ENCODE results near the gene NXNL2.

Gene NXNL2

DNA sequence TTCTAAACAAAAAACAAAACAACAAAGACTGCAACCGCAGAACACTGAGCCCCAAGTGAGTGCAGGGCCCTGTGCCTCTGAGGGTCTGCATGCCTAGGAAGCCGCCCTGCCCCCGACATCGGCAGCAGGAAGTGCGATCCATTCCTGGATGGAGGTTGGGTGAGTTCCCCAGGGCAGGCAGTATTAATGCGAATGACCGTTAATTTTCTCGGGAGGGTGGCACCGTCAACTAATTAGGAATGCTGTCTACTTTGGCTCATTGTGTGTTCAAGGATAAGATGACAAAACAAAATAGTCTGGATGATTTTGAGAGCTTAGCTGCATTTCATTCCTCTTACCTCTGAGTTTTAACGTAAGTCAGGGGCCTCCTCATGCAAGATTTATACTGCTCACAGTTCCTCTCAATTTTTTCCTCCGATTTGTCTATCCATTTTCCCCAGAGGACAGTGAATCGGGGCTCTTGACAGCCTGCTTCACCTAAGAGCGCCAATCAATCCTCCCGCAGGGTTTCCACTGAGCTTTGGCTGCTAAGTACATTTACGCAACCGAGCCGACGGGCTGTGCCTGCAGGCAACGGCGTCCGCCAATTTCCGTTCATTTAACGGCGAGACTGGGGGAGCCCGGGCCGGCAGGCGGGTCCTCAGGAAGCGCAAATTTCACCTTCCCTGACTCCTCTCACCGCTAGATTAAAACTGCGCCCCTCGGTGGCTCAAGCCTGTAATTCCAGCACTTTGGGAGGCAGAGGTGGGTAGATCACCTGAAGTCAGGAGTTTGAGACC is 2.9 kb upstream of the NXNL2 start:
- DNase-seq (ENCODE audit: low spot score) = no peak

DNA sequence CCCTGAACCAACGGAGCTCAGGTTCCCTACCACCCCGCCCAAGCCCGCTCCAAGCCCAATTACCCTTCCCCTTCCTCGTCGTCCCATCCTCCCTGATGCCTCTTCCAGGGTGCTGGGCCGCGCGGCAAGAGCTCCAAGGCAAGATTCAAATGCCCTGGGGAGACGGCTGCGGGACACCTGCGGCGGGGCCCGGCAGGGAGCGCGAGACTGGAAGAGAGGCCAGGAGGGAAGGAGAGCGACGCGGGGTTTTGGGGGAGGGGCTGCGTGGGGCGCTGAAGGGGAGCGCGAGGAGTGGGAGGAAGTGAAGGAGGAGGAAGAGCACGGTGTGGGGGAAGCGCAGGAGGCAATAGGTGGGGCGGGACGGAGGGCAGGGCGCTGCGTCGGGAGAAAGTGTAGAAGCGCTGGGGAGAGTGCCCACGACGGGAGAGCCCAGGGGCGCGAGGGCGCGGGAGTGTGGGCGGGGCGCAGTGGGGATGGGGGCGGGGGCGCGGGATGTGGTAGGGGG is 975 bp upstream of the NXNL2 start:
- DNase-seq (ENCODE audit: low spot score) = no peak

DNA sequence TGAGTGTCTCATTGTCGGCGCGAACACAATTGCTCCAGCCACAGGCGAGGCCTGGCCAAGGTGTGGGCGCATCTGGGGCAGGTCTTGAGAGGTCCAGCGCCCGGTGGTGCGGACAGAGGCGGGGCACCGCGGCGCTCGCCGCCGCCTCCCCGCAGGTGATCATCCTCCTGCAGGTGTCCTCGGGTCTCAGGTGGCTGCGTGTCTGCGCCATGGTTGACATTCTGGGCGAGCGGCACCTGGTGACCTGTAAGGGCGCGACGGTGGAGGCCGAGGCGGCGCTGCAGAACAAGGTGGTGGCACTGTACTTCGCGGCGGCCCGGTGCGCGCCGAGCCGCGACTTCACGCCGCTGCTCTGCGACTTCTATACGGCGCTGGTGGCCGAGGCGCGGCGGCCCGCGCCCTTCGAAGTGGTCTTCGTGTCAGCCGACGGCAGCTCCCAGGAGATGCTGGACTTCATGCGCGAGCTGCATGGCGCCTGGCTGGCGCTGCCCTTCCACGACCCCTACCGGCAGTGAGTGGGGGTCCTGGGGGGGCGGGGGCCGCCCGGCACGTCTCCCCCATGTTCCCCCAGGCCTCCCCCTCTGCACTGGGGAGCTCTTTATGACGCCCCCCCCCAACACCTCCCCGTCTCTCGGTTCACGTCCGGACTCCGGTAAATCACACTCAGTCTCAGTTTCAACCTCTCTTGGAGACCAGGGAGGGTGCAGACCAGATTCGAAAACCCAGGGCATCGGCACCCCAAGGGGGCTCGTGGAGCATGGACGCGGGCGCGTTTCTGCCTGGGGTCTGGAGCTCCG is 446 bp downstream of the NXNL2 start:
- no peak for DNase-seq (ENCODE audit: low spot score)

DNA sequence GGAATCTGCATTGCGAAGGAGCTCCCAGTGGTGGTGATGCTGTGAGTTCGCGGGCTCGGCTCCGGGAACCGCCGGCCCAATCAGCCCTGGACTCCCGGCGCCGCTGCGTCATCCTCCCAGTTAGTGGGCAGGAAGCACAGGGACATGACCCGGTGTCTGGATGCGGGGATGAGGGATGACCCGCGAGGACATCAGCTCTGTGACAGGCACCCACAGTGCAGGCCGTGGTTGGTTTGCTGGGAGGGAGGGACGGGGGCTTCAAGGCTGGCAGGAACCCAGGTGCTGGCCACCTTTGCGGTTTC is 996 bp downstream of the NXNL2 start:
- no peak for DNase-seq (ENCODE audit: low spot score)

DNA sequence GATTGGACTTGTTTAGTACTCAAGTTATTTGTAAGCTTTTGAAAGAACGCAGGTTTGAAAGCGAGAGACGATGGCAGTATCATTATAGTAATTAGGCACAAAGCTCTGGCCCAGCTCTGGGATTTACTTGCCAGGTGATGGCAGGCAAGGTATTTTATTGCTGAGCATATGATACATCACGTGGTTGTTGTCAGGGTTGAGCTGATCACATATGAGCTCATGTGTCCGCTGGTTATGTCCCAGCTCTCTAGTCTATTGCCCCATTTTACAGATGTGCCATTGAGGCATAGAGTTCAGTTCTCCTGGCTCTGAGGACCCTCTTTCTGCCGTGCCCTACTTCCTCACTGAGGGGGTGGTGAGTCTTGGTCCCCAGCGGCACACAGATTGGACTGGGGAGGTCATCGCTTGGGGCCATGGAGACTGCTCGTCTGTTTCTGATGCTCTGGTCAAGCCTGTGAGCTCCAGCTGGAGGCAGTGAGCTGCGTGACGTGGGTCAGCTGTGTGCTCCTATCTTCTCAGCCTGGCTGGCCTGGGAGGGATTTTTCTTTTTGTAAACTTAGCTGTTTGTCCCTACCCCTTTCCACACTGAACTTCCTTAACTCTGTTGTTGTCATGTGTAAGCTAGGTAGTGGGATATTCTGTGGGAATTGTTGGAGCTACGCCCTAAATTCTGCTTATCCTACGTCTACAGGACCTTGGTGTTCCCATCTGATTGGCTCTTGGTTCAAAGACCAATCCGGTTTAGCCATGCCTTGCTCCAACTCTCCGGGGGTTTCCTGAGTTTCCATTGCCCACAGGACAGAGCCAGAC is 2.2 kb downstream of the NXNL2 start:
- no peak for DNase-seq (ENCODE audit: low spot score)

DNA sequence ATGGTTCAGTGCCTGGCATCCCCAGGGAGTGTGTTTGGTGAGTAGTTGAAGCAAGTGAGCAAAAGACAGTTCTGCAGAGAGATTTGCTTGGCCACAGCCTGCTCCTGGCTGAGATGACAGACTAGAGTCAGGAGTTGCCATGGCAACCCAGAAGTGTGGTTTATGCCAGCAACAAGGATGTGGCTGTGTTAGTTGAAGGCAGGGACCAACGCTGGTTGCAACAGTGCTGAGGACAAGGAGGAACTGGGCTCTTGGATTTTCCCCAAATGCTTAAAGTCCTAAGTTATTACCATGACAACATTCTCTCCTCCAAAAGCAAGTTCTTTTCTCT is 2.7 kb downstream of the NXNL2 start:
- peak; percentile 8 for DNase-seq (ENCODE audit: low spot score)

DNA sequence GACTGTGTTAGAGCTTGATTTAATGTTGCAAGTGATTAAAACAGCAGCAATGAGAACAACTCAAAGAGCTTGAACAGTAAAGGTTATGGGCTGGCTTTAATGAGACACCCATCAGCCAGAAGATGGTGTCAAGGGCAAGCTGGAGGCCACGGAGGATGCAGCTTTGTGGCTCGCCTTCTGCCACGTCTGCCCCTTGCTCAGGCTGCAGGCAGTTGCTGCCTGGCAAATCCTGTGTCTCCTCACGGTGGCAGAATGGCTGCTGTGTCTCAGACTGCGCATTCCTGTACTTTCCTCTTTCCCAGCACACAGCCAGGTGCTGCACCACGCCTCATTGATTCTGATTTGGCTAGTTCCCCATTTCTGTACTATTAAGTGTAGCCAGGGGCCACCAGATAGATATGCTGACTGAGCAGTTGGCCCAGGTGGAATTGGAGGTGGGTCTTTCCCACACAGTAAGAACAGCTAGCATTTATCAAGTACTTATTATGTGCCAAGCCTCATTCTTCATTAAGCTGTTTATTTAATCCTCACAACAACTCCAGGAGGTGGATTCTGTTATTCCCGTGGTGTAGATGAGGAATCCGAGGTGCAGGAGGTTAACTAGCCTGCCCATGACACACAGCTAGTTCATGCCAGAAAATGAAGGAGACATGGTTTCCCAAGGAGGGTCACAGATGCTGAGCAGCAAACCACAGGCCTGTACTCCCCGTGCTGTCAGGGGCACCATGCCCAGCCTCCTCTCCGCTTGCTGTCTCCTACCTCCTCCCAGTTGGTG is 3.5 kb downstream of the NXNL2 start:
- no peak for DNase-seq (ENCODE audit: low spot score)

DNA sequence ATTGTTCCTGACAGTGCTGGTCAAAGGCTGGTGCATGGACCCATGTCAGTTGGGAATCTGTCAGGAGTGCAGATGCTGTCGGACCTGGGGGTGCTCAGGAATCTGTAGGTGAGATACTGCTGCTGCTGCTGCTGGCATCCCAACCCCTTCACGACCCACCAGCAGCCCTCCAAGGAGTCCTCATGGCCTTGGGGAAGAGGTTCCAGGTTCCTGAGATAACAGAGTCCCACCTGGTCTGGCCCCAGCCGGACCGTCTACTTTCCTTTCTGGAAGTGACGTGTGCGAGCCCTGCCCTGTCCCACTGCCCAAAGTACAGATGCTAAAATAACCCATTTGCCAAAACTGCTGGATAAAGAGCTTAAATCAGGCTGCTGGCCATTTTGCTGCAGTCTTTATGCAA is 4.3 kb downstream of the NXNL2 start:
- DNase-seq (ENCODE audit: low spot score) = no peak

DNA sequence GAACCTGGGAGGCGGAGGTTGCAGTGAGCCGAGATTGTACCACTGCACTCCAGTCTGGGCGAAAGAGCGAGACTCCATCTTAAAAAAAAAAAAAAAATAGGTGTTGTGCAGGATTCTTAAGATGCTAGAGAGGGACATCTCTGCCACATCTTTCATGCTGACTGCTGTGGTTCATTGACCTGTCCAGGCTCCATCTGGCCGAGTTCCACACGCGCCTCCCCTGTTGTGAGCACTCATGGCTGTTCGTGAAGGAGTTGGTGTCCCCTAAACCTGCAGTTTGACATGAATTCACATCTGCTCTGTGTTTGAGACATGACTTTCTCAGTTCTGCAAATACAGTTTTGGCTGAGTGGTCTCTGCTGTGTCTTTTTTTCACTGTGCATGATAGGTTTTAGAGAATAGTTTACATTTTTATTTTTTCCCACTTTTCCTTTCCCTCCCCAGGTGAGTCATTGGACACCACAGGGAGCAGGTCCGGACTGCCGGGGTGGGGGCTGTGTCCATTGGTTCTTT is 5.3 kb downstream of the NXNL2 start:
- no peak for DNase-seq (ENCODE audit: low spot score)

DNA sequence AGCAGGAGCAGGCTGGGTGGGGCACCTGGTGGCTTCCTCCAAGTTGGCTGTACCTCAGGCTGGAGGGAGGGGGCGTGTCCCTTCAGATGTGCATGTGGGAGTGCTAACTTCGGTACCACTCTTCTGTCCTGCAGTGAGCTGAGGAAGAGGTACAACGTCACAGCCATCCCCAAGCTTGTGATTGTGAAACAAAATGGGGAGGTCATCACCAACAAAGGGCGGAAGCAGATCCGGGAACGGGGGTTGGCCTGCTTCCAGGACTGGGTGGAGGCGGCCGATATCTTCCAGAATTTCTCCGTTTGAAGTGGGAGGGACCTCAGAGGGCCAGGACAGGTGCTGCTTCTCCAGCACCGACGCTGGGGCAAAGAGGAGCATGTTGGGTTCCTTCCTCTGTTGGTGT is 9.3 kb downstream of the NXNL2 start:
- no peak for DNase-seq (ENCODE audit: low spot score)

DNA sequence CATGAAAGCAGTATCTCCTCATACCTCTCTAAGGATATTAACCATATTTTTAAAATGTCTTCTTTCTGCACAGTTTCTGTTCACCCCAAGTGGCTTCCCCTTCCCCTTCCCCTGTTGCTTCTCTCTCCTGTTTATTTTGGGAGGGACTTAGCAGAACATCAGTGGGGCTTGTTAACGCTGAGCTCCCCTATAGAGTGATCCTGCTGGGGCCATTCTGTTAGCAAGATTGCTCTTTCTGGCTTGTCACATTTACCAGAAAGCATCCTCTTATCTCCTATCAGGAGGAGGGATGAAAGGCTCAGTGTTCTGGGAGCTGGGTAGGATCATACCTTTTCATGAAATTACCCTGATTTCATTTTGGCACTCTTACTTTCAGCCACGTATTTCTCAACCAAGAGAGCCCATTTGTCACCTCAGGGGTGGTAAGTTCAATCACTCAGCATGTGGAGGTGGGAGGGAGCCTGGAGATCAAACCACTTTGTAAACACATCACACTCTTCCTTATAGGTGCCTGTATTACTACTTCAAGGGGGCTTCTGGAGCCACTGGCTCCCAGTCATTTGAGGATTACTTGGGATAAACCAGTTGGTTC is 16.7 kb downstream of the NXNL2 start:
- no peak for DNase-seq (ENCODE audit: low spot score)

DNA sequence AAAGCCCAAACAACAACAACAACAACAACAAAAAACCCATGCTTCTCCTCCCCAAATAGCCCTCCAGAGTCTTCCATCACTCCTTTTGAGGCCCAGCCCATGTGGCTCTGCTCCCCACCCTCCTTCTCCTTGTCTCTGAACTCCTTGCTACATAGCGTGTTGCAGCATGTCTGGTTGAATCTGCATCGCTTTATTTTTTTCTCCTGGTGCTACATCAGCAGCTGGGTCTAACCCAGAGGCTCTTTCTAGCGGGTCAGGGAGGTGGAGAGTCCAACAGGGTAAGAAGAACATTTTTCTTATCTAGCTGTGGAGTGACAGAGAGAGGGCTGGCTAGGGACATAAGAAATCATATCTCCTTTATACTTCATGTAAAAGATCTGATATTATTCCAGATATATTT is 18.4 kb downstream of the NXNL2 start:
- DNase-seq (ENCODE audit: low spot score) = no peak

DNA sequence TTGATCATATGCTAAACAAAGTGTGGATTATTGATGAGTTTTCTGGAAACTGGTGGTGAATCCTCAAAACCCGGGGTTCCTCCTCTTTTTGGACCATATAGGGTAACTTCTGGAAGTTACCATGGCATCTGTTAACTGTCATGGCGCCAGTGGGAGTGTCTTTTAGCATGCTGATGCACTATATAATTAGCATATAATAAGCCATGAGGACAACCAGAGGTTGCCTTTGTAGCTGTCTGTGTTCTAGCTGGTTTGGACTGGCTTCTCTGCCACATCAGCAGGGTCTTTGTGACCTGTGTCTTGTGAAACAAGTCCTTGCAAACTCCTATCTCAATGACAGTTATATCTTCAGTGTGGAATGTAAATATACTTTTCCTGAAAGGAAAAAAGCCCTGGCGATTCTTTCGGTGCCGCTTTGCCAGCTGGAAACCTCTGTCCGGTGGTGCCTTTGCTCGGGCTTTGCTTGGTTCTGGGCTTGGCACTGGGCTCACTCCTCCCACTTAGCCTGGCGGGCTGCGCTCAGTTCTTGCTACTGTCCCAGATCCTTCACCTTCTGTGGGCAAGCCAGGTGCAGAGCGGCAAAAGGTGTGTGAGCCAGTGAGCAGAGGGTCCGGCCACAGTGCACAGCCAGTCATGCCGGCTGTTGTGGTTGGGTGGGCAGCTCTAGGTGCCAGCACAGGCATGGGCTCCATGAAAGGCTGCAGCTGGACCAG is 20.4 kb downstream of the NXNL2 start:
- DNase-seq (ENCODE audit: low spot score) = no peak

DNA sequence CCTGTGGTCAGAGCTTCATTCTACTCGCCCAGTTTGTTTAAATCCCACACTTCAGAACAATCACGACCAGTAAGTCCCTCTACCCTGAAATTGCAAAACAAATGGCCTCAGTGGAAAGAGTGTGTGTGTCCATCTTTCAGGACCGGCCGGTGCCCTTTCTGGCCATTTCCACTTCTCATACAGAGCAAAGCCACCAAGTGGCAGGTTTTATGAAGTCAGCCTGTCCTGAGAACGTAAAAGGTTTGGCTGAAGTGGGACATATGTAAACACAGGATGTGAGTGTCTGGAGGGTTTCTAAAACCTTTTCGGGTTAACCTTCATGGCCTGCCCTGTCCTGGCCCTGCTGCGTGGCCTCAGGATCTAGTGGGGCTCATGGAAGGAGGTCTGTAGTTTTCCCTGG is 24.7 kb downstream of the NXNL2 start:
- DNase-seq (ENCODE audit: low spot score) = no peak

DNA sequence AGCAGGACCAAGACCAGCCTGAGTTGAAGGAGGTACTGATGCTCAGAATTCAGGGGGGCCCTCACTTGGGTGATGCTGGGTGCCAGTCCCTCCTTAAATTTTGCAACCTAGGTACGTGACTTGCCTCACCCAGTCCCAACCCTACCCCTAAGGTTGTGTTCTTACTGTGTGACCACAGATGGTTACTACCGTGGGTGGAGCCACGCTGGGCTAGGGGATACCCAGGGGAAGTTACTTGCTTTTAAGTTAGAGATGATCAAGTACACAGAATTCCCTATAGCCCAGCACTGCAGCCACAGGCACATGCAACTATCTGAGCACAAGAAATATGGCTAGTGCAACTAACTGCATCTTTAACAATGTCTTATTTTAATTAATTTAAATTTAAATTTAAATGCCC is 32.9 kb downstream of the NXNL2 start:
- DNase-seq (ENCODE audit: low spot score) = no peak

DNA sequence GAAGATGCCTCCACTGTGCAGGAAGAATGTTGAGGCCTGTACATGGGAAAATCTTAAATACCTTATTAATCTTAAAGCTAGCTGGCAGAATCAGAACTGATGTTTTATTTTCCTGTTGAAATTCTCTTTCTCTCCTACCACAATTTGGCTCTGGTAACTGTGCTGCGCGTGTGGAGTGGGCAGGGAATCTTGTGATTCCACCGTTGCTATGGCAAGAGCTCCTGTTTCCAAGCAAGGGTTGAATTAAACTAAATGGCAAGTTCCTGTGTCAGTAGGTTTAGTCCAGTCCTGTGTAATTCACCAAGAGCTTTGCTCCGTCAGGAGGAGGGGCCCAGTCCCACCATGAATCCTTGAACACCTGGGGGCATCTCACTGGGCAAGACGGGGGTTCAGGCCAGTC is 36.4 kb downstream of the NXNL2 start:
- no peak for DNase-seq (ENCODE audit: low spot score)

DNA sequence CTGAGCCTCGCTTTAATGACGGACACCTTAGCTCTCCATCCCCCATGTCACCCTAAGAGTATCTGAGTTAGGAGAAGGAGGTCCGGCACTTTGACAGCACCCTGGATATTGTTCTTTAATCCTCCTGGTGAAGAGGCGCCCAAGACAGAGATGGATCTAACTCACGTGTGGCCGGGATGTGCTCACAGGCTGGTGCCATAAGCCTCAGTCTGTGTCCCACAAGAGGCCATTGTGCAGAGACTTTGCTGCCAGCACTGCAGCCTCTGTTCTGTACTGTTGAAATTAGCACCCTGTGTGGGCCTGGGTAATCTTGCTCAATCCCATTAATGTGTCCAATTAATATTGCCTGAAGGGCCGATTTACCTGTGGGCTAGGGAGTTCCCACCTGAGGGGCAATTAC is 37.7 kb downstream of the NXNL2 start:
- DNase-seq (ENCODE audit: low spot score) = no peak

DNA sequence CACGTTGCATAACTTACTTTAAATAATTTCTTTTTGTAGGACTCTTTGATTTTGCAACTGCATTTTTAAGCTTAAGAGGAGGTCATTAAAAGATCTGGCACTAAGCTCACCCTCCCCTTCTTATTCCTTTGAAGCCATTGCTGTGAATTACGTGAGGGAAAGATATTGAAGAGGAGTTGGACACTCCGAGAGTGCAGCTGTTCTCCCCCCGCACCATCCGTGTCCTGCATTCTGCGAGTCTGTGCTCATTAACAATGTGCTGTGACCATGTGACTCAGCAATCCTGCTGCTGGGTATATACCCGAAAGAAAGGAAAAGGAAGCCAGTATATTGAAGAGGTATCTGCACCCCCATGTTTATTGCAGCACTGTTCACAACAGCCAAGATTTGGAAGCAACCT is 40.0 kb downstream of the NXNL2 start:
- no peak for DNase-seq (ENCODE audit: low spot score)

DNA sequence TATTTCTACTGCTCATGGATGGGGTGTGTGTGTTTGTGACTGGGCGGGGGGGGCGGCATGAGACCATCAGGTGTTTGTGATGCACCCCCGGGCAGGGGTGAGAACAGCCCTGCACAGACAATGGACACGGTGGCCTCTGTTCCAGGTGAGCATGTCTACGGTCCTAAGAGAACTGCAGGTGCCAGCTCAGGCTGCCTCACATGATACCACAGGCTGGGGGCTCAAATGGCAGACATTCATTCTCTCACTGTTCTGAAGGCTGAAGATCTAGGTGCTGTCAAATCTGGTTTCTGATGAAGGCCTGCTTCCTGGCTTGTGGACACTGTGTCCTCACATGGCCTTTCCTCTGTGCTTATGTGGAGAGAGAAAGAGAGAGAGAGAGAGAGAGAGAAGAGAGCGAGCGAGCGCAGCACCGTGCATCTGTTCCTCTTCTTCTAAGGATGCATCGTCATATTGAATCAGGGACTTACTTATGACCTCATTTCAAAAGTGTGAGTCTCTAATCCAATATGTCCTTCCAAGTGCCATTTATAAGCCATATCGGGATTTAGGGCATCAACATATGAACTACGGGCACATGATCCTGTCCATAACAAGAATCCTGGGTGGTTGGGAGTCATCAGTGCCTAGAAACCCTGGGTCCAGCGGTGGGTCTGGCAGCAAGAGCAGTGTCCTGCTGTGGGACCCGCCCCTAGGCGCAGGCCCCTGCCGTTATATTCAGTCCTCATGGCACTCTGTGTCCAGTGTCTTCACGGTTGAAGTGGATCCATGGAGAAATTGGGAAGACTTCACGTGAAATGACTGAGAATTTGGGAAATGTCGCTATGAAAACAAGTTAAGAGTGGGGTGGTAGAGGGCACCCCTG is 42.5 kb downstream of the NXNL2 start:
- DNase-seq (ENCODE audit: low spot score) = no peak
